Measurements from ENCODE around the gene OTULIN.

Gene OTULIN

DNA sequence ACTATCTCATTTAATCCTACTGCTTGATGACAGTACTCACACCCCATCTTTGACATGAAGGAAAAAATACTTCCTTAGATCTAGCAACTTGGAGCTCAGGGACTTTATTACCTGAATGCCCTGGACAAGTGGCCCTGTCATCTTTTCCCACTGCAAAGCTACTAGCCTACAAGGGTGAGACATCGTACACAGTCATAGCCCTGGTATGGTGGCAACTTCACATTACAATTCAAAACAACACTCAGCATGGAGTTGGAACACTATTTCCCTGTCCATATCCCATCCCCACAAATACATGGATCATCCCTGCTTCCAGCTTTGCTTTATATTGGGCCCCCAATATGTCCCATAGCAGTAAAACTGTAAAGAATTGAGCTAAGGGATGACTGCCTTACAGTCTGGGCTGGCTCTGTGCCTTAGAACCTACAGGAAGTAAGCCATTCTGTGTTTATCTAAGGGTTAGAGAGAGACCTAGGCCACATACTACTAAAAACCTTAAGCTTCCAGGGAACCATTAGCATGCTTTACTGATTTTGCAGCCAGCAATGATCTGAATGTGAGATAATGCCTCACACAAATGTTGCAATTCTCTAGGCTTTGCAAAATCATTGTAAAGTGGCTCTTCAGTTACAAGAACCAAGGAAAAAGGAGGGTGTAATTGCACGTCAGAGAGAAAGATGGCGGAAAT lies 55.9 kb downstream of the OTULIN start:
- peak; percentile 52 for DNase-seq (ENCODE audit: low spot score)

GRCh38 chr5:14721990-14722656 lies 57.6 kb downstream of the OTULIN start:
- DNase-seq (ENCODE audit: low spot score), result peak; percentile 27

DNA sequence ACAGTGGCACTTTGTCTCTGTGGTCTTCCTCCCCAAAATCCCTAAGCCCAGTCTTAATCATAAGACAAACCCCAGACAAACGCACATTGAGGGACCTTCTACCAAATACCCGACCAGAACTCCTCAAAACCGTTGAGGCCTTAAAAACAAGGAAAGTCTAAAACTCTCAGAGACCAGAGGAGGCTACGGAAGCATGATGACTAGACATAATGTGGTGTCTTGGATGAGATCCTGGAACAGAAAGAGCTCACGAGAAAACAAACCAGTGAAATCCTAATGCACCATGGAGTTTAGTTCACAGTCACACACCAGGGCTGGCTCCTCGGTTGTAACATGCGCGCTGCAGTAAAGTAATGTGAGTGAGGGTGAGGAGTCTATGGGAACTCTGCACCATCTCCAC lies 58.4 kb downstream of the OTULIN start:
- DNase-seq (ENCODE audit: low spot score), result no peak

DNA sequence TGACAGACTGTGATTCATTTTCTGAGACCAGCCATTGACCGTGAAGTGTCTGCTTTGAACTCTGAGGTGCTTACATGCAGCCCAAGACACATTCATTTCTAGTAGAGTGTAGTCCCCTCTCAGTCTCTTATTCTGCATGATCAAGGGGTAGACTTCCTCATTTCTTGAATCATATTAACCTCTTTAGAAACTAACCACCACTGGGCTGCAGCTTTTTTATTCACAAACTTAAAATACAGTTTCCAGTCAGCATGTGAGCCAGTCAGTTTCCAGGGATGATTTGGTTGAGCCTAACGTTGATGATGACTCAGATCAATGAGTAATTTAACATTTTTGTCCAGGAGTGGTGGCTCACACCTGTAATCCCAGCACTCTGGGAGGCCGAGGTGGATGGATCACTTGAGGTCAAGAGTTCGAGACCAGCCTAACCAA lies 59.2 kb downstream of the OTULIN start:
- DNase-seq (ENCODE audit: low spot score), result no peak

DNA sequence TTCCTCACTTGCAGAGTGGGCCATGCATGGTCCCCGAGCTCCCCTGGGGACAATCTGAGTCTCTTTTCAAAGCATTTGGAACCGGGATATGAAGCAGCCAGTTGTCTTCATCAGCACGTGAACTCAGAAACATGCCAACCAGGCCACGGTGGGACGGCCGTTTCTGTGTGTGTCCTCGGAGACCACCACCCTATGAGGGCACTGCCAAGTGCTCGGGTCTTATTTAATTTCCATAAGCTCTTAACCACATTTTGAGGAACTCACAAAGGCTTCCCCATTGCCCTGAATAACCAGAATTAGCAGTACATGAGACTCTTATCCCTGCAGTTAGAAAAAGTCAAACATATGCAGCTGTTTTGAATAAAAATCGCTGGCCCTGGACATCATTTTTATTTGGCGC lies 60.1 kb downstream of the OTULIN start:
- no peak for DNase-seq (ENCODE audit: low spot score)

DNA sequence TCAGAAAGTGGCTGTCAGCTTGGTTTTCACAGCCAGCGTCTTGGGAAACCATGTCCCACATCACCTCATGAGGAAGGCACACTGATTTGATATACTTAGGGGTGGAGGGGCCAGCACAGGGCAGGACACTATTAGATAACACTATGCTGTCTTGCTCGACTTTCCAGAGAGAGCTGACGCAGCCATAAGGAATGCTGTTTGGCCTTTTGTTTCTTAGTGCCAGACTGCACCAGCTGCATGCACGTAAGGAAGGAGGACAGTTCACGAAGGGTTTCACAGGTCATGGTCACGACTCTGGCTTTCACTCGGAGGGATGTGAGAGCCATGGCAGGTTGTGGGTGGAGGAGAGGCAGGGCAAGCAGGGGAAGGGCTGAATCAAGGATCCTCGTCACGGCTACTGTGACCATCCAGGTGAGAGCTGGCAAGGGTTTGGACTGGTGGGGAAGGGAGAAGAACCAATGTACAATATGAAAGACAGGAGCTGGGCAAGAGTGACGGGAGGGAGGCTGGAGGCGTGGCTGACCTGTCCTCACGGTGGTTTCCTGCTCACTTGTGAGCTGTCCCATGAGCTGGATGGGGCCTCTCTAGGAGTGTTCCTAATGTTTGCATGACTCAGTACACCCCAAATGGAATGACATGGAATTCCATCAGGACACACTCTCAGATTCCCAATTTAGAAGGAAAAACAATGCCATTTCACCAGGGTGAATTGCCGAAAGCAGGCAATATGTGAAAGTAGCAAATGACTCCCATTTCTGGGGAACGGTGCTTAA lies 61.7 kb downstream of the OTULIN start:
- peak; percentile 84 for DNase-seq (ENCODE audit: low spot score)

DNA sequence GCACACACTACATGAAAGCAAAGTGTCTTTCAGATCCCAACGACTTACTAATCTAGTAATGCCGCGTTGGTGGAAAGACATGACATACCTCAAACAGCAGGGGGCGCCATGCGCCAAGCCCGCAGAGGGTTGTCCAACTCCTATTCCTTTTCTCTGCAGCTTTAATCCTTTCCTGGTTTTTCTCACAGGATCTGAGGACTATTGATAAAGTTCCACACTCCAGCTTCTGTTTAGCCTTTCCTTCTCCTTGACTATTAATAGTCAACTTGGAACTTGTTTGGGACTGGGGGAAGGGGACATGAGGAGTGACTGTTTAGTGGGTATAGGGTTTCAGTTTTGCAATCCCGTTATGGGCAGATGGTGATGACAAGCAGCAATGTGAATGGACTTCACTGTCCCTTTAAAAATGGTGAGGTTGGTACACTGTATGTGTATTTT lies 62.9 kb downstream of the OTULIN start:
- peak; percentile 78 for DNase-seq (ENCODE audit: low spot score)

DNA sequence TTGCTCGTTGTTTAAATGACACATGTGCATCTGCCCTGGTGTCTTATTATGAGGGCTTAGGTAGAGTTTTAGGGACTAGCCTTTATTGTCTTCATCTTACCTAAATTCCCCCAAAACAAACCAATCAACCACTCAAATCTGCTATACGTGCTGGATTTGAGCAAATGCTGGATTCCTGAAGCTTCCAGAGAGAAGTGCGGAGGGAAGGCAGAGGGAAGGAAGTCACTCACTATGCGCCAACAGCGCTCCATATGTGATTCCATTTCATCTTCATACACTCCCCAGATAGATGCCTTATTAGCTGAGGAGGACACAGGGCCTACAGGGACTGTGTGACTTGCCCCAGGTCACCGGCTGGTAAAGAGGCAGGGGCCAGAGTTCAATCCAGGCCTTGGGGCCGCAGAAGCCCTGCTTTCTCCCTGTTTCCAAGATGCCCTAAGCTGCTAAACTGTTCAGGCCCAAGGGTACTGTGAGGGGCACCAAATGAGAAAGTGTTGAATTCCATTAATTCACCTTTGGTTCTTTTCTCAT lies 63.5 kb downstream of the OTULIN start:
- no peak for DNase-seq (ENCODE audit: low spot score)

DNA sequence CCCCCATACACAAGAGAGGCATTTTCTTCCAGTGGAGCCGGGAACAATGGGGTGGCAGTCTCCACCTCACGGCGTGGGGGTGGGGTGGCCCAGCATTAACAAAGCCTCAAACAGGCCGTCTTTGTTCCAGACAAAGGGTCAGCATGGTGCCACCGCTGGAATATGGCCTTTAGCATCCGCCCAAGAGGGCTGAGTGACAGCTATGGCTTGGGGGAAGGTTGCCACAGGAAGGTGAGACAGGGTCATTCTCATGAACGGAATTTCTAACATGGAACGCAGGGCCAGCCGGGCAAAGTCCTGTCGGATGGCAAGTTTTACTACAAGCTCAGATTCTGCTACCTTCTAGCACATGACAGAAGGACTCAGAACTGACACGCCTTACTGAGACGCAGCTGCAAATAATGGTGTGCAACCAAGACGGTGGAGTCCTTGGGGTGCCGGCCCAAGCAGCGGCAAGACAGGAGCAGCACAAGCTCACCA lies 64.0 kb downstream of the OTULIN start:
- DNase-seq (ENCODE audit: low spot score), result no peak

DNA sequence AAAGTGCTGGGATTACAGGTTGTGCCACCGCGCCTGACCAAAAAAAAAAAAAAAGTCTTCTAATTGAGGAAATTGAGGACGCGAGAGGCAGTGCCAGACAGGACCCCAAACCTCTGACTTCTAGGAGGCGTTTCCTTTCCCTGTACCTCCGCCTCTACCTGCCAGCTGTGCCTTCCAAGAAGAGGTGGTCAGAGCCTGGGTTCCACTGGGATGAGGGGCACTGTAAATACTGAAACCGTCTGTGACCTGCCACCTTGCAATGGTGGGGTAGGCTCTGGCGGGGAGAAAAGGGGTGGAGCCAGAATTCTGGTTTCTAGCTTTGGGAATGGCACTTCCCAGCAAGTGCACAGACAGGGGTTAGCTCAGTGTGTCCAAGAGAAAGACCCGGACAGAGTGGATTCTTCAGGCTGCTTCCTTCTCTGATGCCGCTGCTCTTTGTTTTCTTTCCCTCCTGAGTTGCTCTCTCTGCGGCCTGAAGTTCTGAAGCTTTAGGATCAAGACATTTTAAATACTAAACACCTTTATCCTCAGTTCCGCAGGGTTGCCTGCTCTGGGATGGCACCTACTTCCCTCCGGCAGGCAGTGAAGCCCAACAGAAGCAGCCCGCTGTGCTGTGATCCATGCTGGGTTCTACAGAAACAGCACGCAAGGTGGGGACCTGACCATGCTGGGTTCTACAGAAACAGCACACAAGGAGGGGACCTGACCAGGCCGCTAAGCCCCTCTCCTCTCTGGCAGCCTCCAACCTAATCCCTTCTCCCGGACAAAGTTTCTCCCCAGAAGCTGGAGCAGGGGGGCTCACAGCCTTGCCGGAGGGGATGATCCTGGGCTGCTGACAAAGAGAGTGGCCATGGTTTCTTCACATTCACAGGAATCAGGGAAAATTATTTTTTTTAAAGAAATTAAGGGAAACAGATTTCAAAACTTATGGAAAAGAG lies 65.2 kb downstream of the OTULIN start:
- DNase-seq (ENCODE audit: low spot score), result no peak

DNA sequence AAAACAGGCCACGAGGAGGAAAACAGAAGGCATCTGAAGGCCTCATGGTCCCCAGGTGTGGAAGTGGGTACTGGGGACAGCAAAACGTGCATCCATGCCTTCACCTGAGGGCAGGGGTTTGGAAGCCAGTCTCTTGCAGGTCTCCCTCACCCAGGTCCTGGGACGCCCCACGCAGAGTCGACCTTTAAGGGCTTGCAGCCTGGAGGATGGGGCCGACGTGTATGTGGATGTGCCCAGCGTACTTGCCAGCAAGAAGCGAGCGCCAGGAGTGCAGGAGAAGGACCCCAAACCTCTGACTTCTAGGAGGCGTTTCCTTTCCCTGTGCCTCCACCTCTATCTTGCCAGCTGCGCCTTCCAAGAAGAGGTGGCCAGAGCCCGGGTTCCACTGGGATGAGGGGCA lies 65.9 kb downstream of the OTULIN start:
- DNase-seq (ENCODE audit: low spot score), result no peak

DNA sequence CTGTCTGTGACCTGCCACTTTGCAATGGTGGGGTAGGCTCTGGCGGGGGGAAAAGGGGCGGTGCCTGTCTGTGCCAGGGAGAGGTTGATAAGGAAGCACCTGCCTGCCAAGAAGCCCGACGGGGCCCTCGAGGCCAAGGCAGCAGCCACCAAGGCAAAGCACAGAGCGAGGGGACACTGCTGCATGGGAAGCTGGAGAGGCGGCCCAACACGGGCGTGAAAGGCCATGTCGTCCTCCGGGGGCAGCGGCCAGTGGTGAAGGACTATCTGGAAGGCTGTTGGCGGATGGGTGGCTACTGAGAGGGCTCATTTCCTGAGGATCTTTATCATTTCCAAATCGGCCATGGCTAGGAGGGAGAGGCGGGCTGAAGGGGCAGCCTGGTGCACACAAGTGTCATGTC lies 66.4 kb downstream of the OTULIN start:
- DNase-seq (ENCODE audit: low spot score), result no peak

- DNase-seq (ENCODE audit: low spot score), result no peak
These were observed 68.5 kb downstream of the OTULIN start for GRCh38 chr5:14732991-14733390.

DNA sequence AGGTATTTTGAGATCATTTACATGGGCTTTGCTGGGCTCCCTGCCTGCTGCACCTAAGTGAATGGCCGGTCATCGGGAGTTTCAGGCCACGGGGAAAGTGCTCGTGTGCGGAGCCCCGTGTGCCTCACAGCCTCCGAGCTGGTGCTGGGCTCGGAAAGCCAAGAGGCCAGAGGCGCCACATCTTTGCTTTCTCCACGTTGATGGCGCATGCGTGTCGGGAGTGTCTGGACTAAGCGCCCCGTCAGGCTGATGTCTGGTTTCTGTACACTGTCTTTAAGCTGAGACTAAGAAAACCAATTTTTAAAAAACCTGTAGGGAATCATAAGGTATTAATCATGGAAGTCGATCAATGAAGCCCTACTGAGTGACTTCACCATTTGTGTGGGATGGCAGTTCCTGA lies 69.1 kb downstream of the OTULIN start:
- DNase-seq (ENCODE audit: low spot score), result no peak

DNA sequence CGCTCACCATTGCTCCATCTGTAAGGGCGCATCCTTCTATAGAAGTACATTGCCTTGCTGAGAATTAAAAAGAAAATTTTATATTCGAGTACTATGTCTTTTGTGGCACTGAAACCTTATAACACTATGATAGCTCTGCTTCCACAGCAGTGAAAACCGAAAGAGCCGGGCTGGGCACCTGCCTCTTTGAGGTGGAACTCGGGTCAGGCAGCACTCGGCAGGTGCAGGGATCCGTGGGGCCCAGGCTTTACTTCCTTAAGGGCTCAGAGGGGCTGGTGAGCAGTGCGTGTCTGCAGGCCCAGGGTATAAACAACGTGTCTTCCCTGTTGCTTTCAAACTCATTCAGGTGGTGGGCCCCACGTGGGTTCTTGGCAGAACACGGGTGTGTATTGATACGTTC lies 69.9 kb downstream of the OTULIN start:
- DNase-seq (ENCODE audit: low spot score), result no peak

- DNase-seq (ENCODE audit: low spot score), result no peak
These were observed 71.4 kb downstream of the OTULIN start for GRCh38 chr5:14735944-14736343.

- DNase-seq (ENCODE audit: low spot score), result no peak
These were observed 72.8 kb downstream of the OTULIN start for GRCh38 chr5:14737291-14737690.

DNA sequence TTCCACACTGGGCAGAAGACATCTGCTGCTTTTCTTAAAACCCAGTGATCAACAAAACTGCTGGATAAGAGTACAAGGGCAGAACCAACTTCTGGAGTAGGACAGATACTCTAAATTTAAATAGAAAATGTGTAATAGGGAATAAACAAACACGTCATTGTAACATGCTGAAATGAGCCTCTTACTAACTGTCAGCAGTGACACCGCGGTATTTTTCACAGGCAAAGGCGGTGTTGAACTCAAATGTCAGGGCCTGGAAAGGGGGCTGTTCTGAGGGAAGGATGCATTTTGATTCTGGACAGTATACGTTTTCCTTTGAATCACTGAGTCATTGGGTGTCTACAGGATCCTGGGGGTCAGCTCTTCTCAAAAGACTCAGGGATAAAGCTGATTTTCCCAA lies 73.5 kb downstream of the OTULIN start:
- no peak for DNase-seq (ENCODE audit: low spot score)

DNA sequence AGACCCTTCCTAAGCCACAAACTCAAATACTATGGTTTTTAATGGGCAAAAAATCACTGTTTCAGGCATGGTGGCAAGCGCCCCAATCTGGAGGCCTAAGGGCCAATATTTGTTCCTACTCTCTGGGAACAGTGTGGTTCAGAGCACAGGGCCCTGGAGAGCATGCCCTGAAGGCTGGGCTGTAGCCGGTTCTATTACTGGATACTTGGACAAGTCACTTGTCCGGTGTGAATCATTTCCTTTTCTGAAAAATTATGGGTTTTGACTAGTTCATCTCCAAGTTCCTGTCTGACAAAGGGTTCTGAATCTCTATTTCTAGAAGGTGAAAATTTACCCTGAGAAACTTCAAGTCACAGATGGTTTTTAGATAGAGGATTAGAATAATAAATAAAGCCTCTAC lies 75.0 kb downstream of the OTULIN start:
- DNase-seq (ENCODE audit: low spot score), result peak; percentile 64

DNA sequence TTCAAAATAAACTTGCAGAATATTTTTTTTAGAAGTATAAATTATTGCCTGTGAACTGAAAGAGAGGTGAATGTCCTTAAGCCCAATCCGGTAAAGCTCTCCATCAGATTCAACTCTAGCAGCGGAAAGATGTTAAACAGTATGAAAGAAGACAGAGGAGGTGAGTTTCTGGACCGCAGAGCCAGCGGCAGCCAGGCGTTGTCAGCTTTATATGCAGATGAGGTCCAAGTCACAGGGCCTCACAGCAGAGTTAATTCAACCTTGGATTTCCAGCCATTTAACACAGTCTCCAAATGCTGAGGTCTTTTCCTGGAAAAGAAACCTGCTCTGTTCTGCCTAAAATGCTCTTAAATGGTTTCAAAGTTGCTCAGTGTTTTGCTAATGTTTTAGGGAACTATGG lies 75.5 kb downstream of the OTULIN start:
- DNase-seq (ENCODE audit: low spot score), result no peak

DNA sequence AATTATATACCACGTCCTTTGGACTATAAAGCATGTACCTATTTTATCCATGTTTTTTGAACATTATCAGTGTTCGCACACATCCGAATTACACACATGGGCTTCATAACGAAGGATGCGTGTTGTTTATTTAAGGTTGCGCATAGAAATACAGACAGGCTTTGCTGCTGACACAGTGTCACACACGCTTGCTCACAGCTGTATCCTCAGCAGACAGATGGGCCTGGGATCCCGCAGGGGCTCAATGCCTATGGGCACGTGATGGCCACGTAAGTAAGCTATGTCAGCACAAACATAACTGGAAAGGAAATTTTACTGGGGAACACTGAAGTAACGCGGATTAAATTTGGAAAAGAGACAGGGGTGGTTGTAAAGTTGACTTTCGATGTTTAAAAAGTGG lies 76.6 kb downstream of the OTULIN start:
- DNase-seq (ENCODE audit: low spot score), result no peak
